Measurements from ENCODE around the gene PPP2R3C. TPM values are rescaled to one million over a fixed set of nuclear protein-coding genes. Genes with fewer than 3 reads are reported as not detected.

The PPP2R3C gene
- total RNA-seq, 1 experiment from 2014 or later = 15.2 TPM

DNA sequence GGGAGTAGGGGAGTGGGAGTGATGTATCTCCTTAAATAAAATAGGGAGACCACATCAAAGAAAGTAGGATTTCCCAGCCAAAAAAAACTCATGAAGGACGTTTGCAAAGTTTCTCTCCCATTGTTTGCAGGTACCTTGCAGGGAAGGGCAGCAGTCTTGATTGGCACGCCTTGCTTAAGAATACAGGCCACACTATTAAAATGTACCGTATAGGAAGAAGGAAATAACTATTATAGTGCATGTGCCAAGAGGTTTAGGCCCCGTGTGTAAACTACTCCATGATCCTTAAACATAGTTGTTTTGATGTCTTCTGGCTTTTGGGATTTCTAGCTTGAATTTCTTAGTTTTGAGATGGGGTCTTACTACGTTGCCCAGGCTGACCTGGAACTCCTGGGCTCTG, 43.1 kb upstream of the PPP2R3C start:
- H3K27me3 ChIP-seq (ENCODE audit: low read length) = no peaks in the 10 kb centered on the region
- ChIA-PET POLR2A (ENCODE audit: unreplicated experiment) (no interaction called here), CTCF (no interaction called here)
- TF ChIP-seq, protein P1, sequence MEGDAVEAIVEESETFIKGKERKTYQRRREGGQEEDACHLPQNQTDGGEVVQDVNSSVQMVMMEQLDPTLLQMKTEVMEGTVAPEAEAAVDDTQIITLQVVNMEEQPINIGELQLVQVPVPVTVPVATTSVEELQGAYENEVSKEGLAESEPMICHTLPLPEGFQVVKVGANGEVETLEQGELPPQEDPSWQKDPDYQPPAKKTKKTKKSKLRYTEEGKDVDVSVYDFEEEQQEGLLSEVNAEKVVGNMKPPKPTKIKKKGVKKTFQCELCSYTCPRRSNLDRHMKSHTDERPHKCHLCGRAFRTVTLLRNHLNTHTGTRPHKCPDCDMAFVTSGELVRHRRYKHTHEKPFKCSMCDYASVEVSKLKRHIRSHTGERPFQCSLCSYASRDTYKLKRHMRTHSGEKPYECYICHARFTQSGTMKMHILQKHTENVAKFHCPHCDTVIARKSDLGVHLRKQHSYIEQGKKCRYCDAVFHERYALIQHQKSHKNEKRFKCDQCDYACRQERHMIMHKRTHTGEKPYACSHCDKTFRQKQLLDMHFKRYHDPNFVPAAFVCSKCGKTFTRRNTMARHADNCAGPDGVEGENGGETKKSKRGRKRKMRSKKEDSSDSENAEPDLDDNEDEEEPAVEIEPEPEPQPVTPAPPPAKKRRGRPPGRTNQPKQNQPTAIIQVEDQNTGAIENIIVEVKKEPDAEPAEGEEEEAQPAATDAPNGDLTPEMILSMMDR (conservative IDR thresholded peaks at IDR 0.05; ENCODE audit: low read depth, low read length) = no peak
- TF ChIP-seq EZH2phosphoT487 (IDR thresholded peaks at IDR 0.05; ENCODE audit: borderline replicate concordance, low read length) = no peak
- TF ChIP-seq EZH2 (IDR thresholded peaks at IDR 0.05; ENCODE audit: low read length, unreplicated experiment) = no peak
- no peak overlapping the region for H2AFZ ChIP-seq (ENCODE audit: low read length)
- H3K4me2 ChIP-seq (ENCODE audit: low read length) = no peak overlapping the region
- H3K9me2 ChIP-seq (replicated peaks; ENCODE audit: low read length) = no peaks in the 10 kb centered on the region
- no peaks in the 10 kb centered on the region for H4K20me1 ChIP-seq (ENCODE audit: low read length)
- peaks cover 5% of the 10 kb centered on the region for H3F3A ChIP-seq (ENCODE audit: low read length, unreplicated experiment)
- BruUV-seq (replicated peaks) = no TSS peak
- H3K79me2 ChIP-seq (ENCODE audit: low read length) = 0 out of 2 replicates have a peak, but pooled peaks cover 7% of the 10 kb centered on the region
- no peaks in the 10 kb centered on the region for H3K36me3 ChIP-seq (ENCODE audit: low read depth, low read length)
- no peak overlapping the region for H3K9ac ChIP-seq (ENCODE audit: low read length)
- no peaks in the 10 kb centered on the region for H3K9me3 ChIP-seq (ENCODE audit: low read length)
- H3K4me1 ChIP-seq (ENCODE audit: insufficient read depth, low read length) = peaks cover 22% of the 10 kb centered on the region
- no peak overlapping the region for H3K4me3 ChIP-seq (ENCODE audit: low read length)
- H3K27ac ChIP-seq (ENCODE audit: low read length) = no peak overlapping the region
- ATAC-seq = no peak
- intact Hi-C loops (cut with micrococcal nuclease) = loop anchor here (5.0 kb wide), 2 partner anchors 32 to 127 kb away; partner anchors contain the start of gene PSMA6
- DNase-seq = no peak

DNA sequence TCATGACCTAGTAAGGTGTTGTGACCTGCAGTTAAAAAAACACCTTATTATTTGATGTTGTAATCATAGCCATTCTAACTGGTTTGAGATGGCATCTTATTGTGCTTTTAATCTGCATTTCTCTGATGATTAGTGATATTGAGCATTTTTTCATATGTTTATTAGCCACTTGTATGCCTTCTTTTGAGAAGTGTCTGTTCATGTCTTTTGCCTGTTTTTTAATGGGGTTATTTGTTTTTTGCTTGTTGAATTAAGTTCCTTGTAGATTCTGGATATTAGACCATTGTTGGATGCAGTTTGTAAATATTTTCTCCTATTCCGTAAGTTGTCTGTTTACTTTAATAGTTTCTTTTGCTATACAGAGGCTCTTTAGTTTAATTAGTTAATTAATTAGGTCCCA, 41.6 kb upstream of the PPP2R3C start:
- 0 out of 2 replicates have a peak, but pooled peaks cover 7% of the 10 kb centered on the region for H3K79me2 ChIP-seq (ENCODE audit: low read length)
- no peaks in the 10 kb centered on the region for H4K20me1 ChIP-seq (ENCODE audit: low read length)
- H3K9me3 ChIP-seq (ENCODE audit: low read length) = no peaks in the 10 kb centered on the region
- BruUV-seq (replicated peaks) = no TSS peak
- intact Hi-C loops (cut with micrococcal nuclease) = loop anchor here (5.0 kb wide), 2 partner anchors 34 to 129 kb away; partner anchors contain the start of gene PSMA6
- no peak overlapping the region for H3K4me2 ChIP-seq (ENCODE audit: low read length)
- no peaks in the 10 kb centered on the region for H3K27me3 ChIP-seq (ENCODE audit: low read length)
- DNase-seq = no peak
- H3K4me1 ChIP-seq (ENCODE audit: insufficient read depth, low read length) = peaks cover 31% of the 10 kb centered on the region
- H3K4me3 ChIP-seq (ENCODE audit: low read length) = no peak overlapping the region
- H3K9ac ChIP-seq (ENCODE audit: low read length) = no peak overlapping the region
- POLR2A ChIA-PET (ENCODE audit: unreplicated experiment) = interaction anchor here (0.7 kb wide), 1 partner anchor 308 kb away, joined by 5 read pairs; no protein-coding TSS in a partner anchor
- no peak for TF ChIP-seq EZH2 (IDR thresholded peaks at IDR 0.05; ENCODE audit: low read length, unreplicated experiment)
- TF ChIP-seq EZH2phosphoT487 (IDR thresholded peaks at IDR 0.05; ENCODE audit: borderline replicate concordance, low read length) = no peak
- TF ChIP-seq, protein P1 (conservative IDR thresholded peaks at IDR 0.05; ENCODE audit: low read depth, low read length) = no peak
- peaks cover 5% of the 10 kb centered on the region for H3F3A ChIP-seq (ENCODE audit: low read length, unreplicated experiment)
- no peak overlapping the region for H2AFZ ChIP-seq (ENCODE audit: low read length)
- no peaks in the 10 kb centered on the region for H3K9me2 ChIP-seq (replicated peaks; ENCODE audit: low read length)
- no peak for ATAC-seq
- no peak overlapping the region for H3K27ac ChIP-seq (ENCODE audit: low read length)
- no peaks in the 10 kb centered on the region; the same call in 1 of the 2 replicates for H3K36me3 ChIP-seq (ENCODE audit: low read depth, low read length)
- CTCF ChIA-PET = no interaction called here

DNA sequence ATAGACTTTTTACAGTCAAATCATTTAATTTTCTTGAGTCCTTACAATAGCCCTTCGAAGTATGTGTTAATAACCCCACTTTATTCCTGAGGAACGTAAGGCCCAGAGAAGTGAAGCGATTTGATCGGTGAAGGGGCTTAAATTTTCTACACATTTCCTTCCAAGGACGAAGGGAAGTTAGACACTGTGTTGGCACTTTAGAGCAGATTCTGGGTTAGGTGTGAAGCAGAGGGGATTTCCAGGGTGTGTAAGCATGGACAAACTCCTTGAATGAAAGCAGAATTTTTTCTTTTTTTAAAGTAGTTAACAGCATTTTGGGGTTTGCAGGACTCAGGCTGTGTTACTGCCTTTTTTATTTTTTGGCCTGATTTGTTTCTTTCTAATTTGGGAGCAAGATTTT, 39.4 kb upstream of the PPP2R3C start:
- TF ChIP-seq, protein P1 (conservative IDR thresholded peaks at IDR 0.05; ENCODE audit: low read depth, low read length) = no peak
- no peak for TF ChIP-seq EZH2phosphoT487 (IDR thresholded peaks at IDR 0.05; ENCODE audit: borderline replicate concordance, low read length)
- TF ChIP-seq EZH2 (IDR thresholded peaks at IDR 0.05; ENCODE audit: low read length, unreplicated experiment) = no peak
- Histone ChIP-seq H3F3A (ENCODE audit: low read length, unreplicated experiment) (peaks cover 5% of the 10 kb centered on the region), H3K79me2 (ENCODE audit: low read length) (0 out of 2 replicates have a peak, but pooled peaks cover 7% of the 10 kb centered on the region), H3K9me2 (replicated peaks; ENCODE audit: low read length) (no peaks in the 10 kb centered on the region), H3K9me3 (ENCODE audit: low read length) (no peaks in the 10 kb centered on the region), H3K4me3 (ENCODE audit: low read length) (no peak overlapping the region), H3K36me3 (ENCODE audit: low read depth, low read length) (no peaks in the 10 kb centered on the region; the same call in 1 of the 2 replicates), H3K4me2 (ENCODE audit: low read length) (peak overlapping the region; percentile 70), H2AFZ (ENCODE audit: low read length) (no peak overlapping the region), H3K27me3 (ENCODE audit: low read length) (no peaks in the 10 kb centered on the region), H3K27ac (ENCODE audit: low read length) (peak overlapping the region; percentile 95), H3K4me1 (ENCODE audit: insufficient read depth, low read length) (peaks cover 35% of the 10 kb centered on the region), H3K9ac (ENCODE audit: low read length) (peak overlapping the region; percentile 78), H4K20me1 (ENCODE audit: low read length) (no peaks in the 10 kb centered on the region)
- no peak for DNase-seq
- CTCF ChIA-PET = interaction anchor here (0.7 kb wide), 1 partner anchor 84 kb away, joined by 3 read pairs; no protein-coding TSS in a partner anchor
- ATAC-seq = no peak
- intact Hi-C loops (cut with micrococcal nuclease) = loop anchor here (5.0 kb wide), 2 partner anchors 36 to 131 kb away; partner anchors contain the start of gene PSMA6
- POLR2A ChIA-PET (ENCODE audit: unreplicated experiment) = no interaction called here
- no TSS peak for BruUV-seq (replicated peaks)
